ENCODE measurements around the gene PARVB.

The PARVB gene

GRCh38 chr22:44185237-44186120, 161.4 kb downstream of the PARVB start:
- no peak for DNase-seq (ENCODE audit: low spot score)
- POLR2A ChIA-PET (ENCODE audit: low non-redundant PET) = no interaction called here
- CTCF ChIA-PET = no interaction called here
- H3K27ac ChIP-seq = no peak overlapping the region
- TF ChIP-seq, protein P1, sequence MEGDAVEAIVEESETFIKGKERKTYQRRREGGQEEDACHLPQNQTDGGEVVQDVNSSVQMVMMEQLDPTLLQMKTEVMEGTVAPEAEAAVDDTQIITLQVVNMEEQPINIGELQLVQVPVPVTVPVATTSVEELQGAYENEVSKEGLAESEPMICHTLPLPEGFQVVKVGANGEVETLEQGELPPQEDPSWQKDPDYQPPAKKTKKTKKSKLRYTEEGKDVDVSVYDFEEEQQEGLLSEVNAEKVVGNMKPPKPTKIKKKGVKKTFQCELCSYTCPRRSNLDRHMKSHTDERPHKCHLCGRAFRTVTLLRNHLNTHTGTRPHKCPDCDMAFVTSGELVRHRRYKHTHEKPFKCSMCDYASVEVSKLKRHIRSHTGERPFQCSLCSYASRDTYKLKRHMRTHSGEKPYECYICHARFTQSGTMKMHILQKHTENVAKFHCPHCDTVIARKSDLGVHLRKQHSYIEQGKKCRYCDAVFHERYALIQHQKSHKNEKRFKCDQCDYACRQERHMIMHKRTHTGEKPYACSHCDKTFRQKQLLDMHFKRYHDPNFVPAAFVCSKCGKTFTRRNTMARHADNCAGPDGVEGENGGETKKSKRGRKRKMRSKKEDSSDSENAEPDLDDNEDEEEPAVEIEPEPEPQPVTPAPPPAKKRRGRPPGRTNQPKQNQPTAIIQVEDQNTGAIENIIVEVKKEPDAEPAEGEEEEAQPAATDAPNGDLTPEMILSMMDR (conservative IDR thresholded peaks at IDR 0.05; ENCODE audit: low read depth) = no peak

DNA sequence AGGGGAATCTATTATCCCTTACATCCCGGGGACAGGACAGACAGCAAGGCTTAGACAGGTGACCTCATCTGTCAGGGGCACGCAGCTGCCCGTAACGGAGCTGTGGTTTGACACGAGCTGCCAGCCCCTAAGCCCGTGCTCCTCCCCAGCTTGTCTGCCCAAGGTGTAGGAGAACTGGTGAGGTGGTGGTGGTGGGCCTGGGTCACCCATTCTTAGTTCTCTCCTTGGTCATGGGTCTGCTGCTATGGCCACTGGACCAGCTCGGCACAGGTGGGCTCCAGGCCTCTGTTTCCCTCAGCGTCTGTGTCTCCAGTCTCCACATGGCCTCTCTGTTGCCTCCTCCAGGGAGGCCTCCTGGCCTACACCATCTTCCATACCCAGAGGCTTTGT, 162.0 kb downstream of the PARVB start:
- ChIA-PET CTCF (no interaction called here), POLR2A (ENCODE audit: low non-redundant PET) (no interaction called here)
- no peak for DNase-seq (ENCODE audit: low spot score)

GRCh38 chr22:44186737-44187136, 162.6 kb downstream of the PARVB start:
- TF ChIP-seq, protein P1 (conservative IDR thresholded peaks at IDR 0.05; ENCODE audit: low read depth) = no peak
- ChIA-PET CTCF (no interaction called here), POLR2A (ENCODE audit: low non-redundant PET) (no interaction called here)
- no peak overlapping the region for H3K27ac ChIP-seq
- no peak for DNase-seq (ENCODE audit: low spot score)

More for the DNA sequence above, 162.0 kb downstream of the PARVB start:
- no peak overlapping the region for H3K27ac ChIP-seq
- TF ChIP-seq, protein P1 (conservative IDR thresholded peaks at IDR 0.05; ENCODE audit: low read depth) = no peak

- CTCF ChIA-PET = no interaction called here
- DNase-seq (ENCODE audit: low spot score) = no peak
- TF ChIP-seq, protein P1 (conservative IDR thresholded peaks at IDR 0.05; ENCODE audit: low read depth) = no peak
- H3K27ac ChIP-seq = no peak overlapping the region
- POLR2A ChIA-PET (ENCODE audit: low non-redundant PET) = no interaction called here
Observed at GRCh38 chr22:44187652-44188230, 163.6 kb downstream of the PARVB start.

- POLR2A ChIA-PET (ENCODE audit: low non-redundant PET) = no interaction called here
- no peak overlapping the region for H3K27ac ChIP-seq
- no peak for DNase-seq (ENCODE audit: low spot score)
- TF ChIP-seq, protein P1 (conservative IDR thresholded peaks at IDR 0.05; ENCODE audit: low read depth) = no peak
- CTCF ChIA-PET = no interaction called here
Observed at GRCh38 chr22:44188316-44188715, 164.2 kb downstream of the PARVB start.

GRCh38 chr22:44188986-44189630, 165.0 kb downstream of the PARVB start:
- H3K27ac ChIP-seq = no peak overlapping the region
- CTCF ChIA-PET = no interaction called here
- TF ChIP-seq, protein P1 (conservative IDR thresholded peaks at IDR 0.05; ENCODE audit: low read depth) = no peak
- DNase-seq (ENCODE audit: low spot score) = no peak
- POLR2A ChIA-PET (ENCODE audit: low non-redundant PET) = no interaction called here
